ENCODE results near the gene RIMBP2. TPM values are rescaled to one million over a fixed set of nuclear protein-coding genes. Genes with fewer than 3 reads are reported as not detected.

The RIMBP2 gene
- total and polyA plus RNA-seq, 9 of the 15 experiments (the other 6 are each of a cell fraction or from before 2014, with no cell fraction given): not detected

- under 1% methylated on average over 8 of the region's 8 CpGs for WGBS (ENCODE audit: insufficient coverage, low coverage, missing lambda C conversion rate)
- TF ChIP-seq TAF15 (IDR thresholded peaks at IDR 0.05; ENCODE audit: low read depth, low read length) (no peak), CUX1 (CRISPR knock-in tag; IDR thresholded peaks at IDR 0.05) (no peak), SIN3B (IDR thresholded peaks at IDR 0.05; ENCODE audit: low read depth) (no peak), GTF2E2 (tag; IDR thresholded peaks at IDR 0.05) (no peak), CCNT2 (IDR thresholded peaks at IDR 0.05; ENCODE audit: borderline replicate concordance, extremely low read depth, insufficient read length, low read depth, low read length) (no peak), HNRNPUL1 (IDR thresholded peaks at IDR 0.05; ENCODE audit: low read length) (no peak)
- no TSS peak for BruUV-seq (replicated peaks)
These were observed 3.3 kb upstream of the RIMBP2 start for GRCh38 chr12:130719263-130719859.

More at GRCh38 chr12:130719263-130719859, 3.3 kb upstream of the RIMBP2 start:
- intact Hi-C loops (cut with micrococcal nuclease) (no loop called here), in situ Hi-C loops (cut with MboI) (no loop called here)
- Histone ChIP-seq H3K9ac (ENCODE audit: insufficient read depth in 1 of 2, low read depth in 2 of 2, low read length in 2 of 2) (no peak overlapping the region), H3K27me3 (ENCODE audit: control insufficient read depth in 2 of 2, insufficient read depth in 2 of 2, low read length in 2 of 2) (peaks cover 0 to 40% of the 10 kb centered on the region in 2 experiments; a peak in 4 of 5 replicates), H4K20me1 (replicated peaks; ENCODE audit: control insufficient read depth, insufficient read depth, low read length) (no peaks in the 10 kb centered on the region), H3K4me1 (replicated peaks in 1 of 2; ENCODE audit: control insufficient read depth in 2 of 2, insufficient read depth in 2 of 2, low read length in 2 of 2) (peaks cover 0 to 4% of the 10 kb centered on the region in 2 experiments; a peak in 1 of 5 replicates), H3K36me3 (ENCODE audit: control insufficient read depth, insufficient read depth, low read length) (no peaks in the 10 kb centered on the region), H3K4me3 (no peak overlapping the region), H2AFZ (ENCODE audit: low read depth, low read length) (no peak overlapping the region), H3K9me3 (replicated peaks; ENCODE audit: control insufficient read depth, insufficient read depth, low read depth, low read length) (no peaks in the 10 kb centered on the region), H3K9me1 (ENCODE audit: control insufficient read depth, insufficient read depth, low read length) (no peaks in the 10 kb centered on the region), H3K27ac (ENCODE audit: extremely low read depth, low read depth, low read length) (no peak overlapping the region), H3K79me2 (ENCODE audit: control insufficient read depth, insufficient read depth, low read length) (no peaks in the 10 kb centered on the region), H3K4me2 (ENCODE audit: insufficient read depth, low read length) (no peak overlapping the region)
- ChIA-PET POLR2A (interaction anchor here (0.5 to 0.6 kb wide), 3 partner anchors 34 to 342 kb away, joined by 3 read pairs; no protein-coding TSS in a partner anchor), CTCF (ENCODE audit: low intra/inter-chr PET ratio) (no interaction called here)
- DNase-seq (ENCODE audit: extremely low read depth in 1 of 4, low spot score in 3 of 4) (no peak), ATAC-seq (no peak), FAIRE-seq (no peak)

Data from K562 (cell line).